ENCODE results near the gene GULP1.
A peak's percentile ranks its signal among the peaks of the same experiment; 100 is the strongest.
"Not testable (repeated sequence)": the region's sequence is repeated elsewhere in the genome, so short reads cannot be mapped to it uniquely, and the experiment has no call there.

GULP1 gene

GRCh38 chr2:188557081-188557480, 265.4 kb downstream of the GULP1 start:
- no peak for TF ChIP-seq CSRNP3 (CRISPR knock-in tag; IDR thresholded peaks at IDR 0.05)
- TF ChIP-seq ZC3H10 (CRISPR knock-in tag; IDR thresholded peaks at IDR 0.05), result no peak
- no peak for TF ChIP-seq TOX (CRISPR knock-in tag; IDR thresholded peaks at IDR 0.05; ENCODE audit: borderline replicate concordance)
- TF ChIP-seq ARNTL (CRISPR knock-in tag; IDR thresholded peaks at IDR 0.05; ENCODE audit: borderline replicate concordance, low read depth), result no peak
- TF ChIP-seq ISL1 (CRISPR knock-in tag; IDR thresholded peaks at IDR 0.05), result no peak
- TF ChIP-seq ZFP3 (CRISPR knock-in tag; IDR thresholded peaks at IDR 0.05), result no peak
- TF ChIP-seq OSR1 (CRISPR knock-in tag; IDR thresholded peaks at IDR 0.05), result no peak
- no peak for TF ChIP-seq RARB (CRISPR knock-in tag; IDR thresholded peaks at IDR 0.05)
- TF ChIP-seq BACH2 (CRISPR knock-in tag; IDR thresholded peaks at IDR 0.05; ENCODE audit: borderline replicate concordance), result no peak
- no peak for TF ChIP-seq ZFP30 (CRISPR knock-in tag; IDR thresholded peaks at IDR 0.05)
- no peak for TF ChIP-seq ZNF8 (CRISPR knock-in tag; IDR thresholded peaks at IDR 0.05)
- TF ChIP-seq PPARA (CRISPR knock-in tag; IDR thresholded peaks at IDR 0.05; ENCODE audit: borderline replicate concordance), result no peak
- no peak for TF ChIP-seq TCF4 (CRISPR knock-in tag; IDR thresholded peaks at IDR 0.05; ENCODE audit: borderline replicate concordance)
- TF ChIP-seq ESRRG (CRISPR knock-in tag; IDR thresholded peaks at IDR 0.05), result no peak
- no peak for ATAC-seq

GRCh38 chr2:188559455-188559854, 267.8 kb downstream of the GULP1 start:
- ATAC-seq, result not testable (repeated sequence)

GRCh38 chr2:188561473-188561979, 269.9 kb downstream of the GULP1 start:
- ATAC-seq, result no peak
- TF ChIP-seq CSRNP3 (CRISPR knock-in tag; IDR thresholded peaks at IDR 0.05) (no peak), POU6F1 (CRISPR knock-in tag; IDR thresholded peaks at IDR 0.05; ENCODE audit: borderline replicate concordance, low read depth) (no peak), TSHZ2 (CRISPR knock-in tag; IDR thresholded peaks at IDR 0.05) (no peak)

GRCh38 chr2:188569431-188570165, 277.9 kb downstream of the GULP1 start:
- TF ChIP-seq GLIS3 (CRISPR knock-in tag; IDR thresholded peaks at IDR 0.05) (no peak), ZC3H10 (CRISPR knock-in tag; IDR thresholded peaks at IDR 0.05) (no peak), ISL1 (CRISPR knock-in tag; IDR thresholded peaks at IDR 0.05) (0 out of 2 replicates have a peak, but pooled peaks have one; percentile 18)
- no peak for ATAC-seq

GRCh38 chr2:188570370-188570769, 278.7 kb downstream of the GULP1 start:
- ATAC-seq, result no peak
- TF ChIP-seq TSHZ2 (CRISPR knock-in tag; IDR thresholded peaks at IDR 0.05) (no peak), ISL1 (CRISPR knock-in tag; IDR thresholded peaks at IDR 0.05) (no peak), RARB (CRISPR knock-in tag; IDR thresholded peaks at IDR 0.05) (no peak), TCF4 (CRISPR knock-in tag; IDR thresholded peaks at IDR 0.05; ENCODE audit: borderline replicate concordance) (no peak), CSDC2 (CRISPR knock-in tag; IDR thresholded peaks at IDR 0.05) (no peak), ZFP30 (CRISPR knock-in tag; IDR thresholded peaks at IDR 0.05) (no peak), CSRNP3 (CRISPR knock-in tag; IDR thresholded peaks at IDR 0.05) (no peak), ZNF565 (CRISPR knock-in tag; conservative IDR thresholded peaks at IDR 0.05; ENCODE audit: low read depth) (no peak), ESRRG (CRISPR knock-in tag; IDR thresholded peaks at IDR 0.05) (no peak), TOX (CRISPR knock-in tag; IDR thresholded peaks at IDR 0.05; ENCODE audit: borderline replicate concordance) (no peak)
